SK-N-SH treated with all-trans-retinoic acid at 6 μM for 48 hours (cell line): ENCODE results near the gene TYSND1.

Experiments used
- CSDC2 ChIP-seq: fragments of 250-450 bp; sonication (Bioruptor Pico); IDR thresholded peaks from 2 replicates; pipeline ENCODE4 v1.5.0; 2020; ENCODE audit warnings: mild to moderate bottlenecking, moderate library complexity
- ISL1 ChIP-seq: fragments of 250-450 bp; sonication (Bioruptor Pico); IDR thresholded peaks from 2 replicates; pipeline ENCODE4 v2.1.2; 2022; ENCODE audit warnings: mild to moderate bottlenecking, moderate library complexity
- OSR1 ChIP-seq: fragments of 250-450 bp; sonication (Bioruptor Pico); IDR thresholded peaks from 2 replicates; pipeline ENCODE4 v1.8.0; 2022; ENCODE audit warnings: moderate library complexity, mild to moderate bottlenecking, inconsistent platforms
- RARB ChIP-seq: fragments of 250-450 bp; sonication (Bioruptor Pico); IDR thresholded peaks from 2 replicates; pipeline ENCODE4 v1.8.0; 2021; ENCODE audit warnings: mild to moderate bottlenecking, moderate library complexity
- SNAI2 ChIP-seq: fragments of 250-450 bp; sonication (Bioruptor Pico); IDR thresholded peaks from 2 replicates; pipeline ENCODE4 v1.5.0; 2020; ENCODE audit warnings: mild to moderate bottlenecking, moderate library complexity
- ZFP3 ChIP-seq: fragments of 250-450 bp; sonication (Bioruptor Pico); IDR thresholded peaks from 2 replicates; pipeline ENCODE4 v1.5.0; 2020; ENCODE audit warnings: mild to moderate bottlenecking, moderate library complexity
- ZNF565 ChIP-seq: fragments of 450-650 bp; formaldehyde crosslinking; conservative IDR thresholded peaks from 2 replicates; pipeline ENCODE4 v1.5.0; 2020; ENCODE audit warnings: low read depth, mild to moderate bottlenecking, moderate library complexity
- TF ChIP-seq, protein P1 (sequence below): fragments of 250-450 bp; sonication (Bioruptor Pico); IDR thresholded peaks from 2 replicates; pipeline ENCODE4 v1.5.1; 2021; ENCODE audit warnings: mild to moderate bottlenecking, moderate library complexity

DNA sequence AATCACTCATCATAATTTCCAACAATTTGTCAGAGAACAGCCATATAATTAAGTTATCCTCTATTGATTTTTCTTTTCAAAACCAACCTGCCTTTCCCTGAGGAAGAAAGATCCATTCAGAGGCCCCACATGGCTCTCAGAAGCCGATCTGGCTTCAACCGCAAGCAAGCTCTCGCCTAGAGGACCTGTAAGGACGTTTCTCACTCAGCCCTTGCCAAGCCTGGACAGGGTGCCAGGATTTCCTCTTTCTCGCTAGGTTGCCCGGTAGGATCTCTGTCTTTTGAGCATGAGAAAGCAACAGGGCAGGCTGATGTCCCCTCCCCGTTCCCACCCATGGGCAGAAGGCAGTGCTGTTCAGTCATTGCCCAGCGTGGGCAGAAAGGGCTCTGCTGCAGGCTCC is 26.9 kb downstream of the TYSND1 start:
- TF ChIP-seq RARB (CRISPR knock-in tag) (no peak), CSDC2 (CRISPR knock-in tag) (no peak), OSR1 (CRISPR knock-in tag) (no peak), ZNF565 (no peak), SNAI2 (CRISPR knock-in tag) (no peak), ZFP3 (CRISPR knock-in tag) (no peak), ISL1 (no peak)
- TF ChIP-seq, protein P1, sequence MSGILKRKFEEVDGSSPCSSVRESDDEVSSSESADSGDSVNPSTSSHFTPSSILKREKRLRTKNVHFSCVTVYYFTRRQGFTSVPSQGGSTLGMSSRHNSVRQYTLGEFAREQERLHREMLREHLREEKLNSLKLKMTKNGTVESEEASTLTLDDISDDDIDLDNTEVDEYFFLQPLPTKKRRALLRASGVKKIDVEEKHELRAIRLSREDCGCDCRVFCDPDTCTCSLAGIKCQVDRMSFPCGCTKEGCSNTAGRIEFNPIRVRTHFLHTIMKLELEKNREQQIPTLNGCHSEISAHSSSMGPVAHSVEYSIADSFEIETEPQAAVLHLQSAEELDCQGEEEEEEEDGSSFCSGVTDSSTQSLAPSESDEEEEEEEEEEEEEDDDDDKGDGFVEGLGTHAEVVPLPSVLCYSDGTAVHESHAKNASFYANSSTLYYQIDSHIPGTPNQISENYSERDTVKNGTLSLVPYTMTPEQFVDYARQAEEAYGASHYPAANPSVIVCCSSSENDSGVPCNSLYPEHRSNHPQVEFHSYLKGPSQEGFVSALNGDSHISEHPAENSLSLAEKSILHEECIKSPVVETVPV (CRISPR knock-in tag): no peak
